Embryonic facial prominence (tissue), 1 donor: ENCODE results near the gene TTC28.

Source experiments
- DNase-seq: peaks from one replicate; pipeline ENCODE4 v3.0.0-alpha.2; 2016; ENCODE audit errors: extremely low spot score

TTC28 gene

GRCh38 chr22:28360939-28361338, 318.7 kb downstream of the TTC28 start:
- DNase-seq: no peak

GRCh38 chr22:28358312-28358711, 321.3 kb downstream of the TTC28 start:
- no peak for DNase-seq

DNA sequence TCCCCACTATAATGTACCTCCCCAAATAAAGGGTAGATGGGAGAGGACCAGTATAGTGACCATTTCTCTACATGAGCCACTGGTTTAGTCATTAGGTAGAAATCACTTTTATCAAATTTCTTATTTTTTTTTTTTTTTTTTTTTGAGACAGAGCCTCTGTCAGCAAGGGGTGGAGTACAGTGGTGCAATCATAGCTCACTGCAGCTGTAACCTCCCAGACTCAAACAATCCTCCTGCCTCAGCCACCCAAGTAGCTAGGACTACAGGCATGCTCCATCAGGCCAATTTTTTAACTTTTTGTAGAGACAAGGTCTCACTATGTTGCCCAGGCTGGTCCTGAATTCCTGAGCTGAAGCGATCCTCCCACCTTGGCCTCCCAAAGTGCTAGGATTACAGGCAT, 322.4 kb downstream of the TTC28 start:
- DNase-seq: no peak

GRCh38 chr22:28351476-28351875, 328.2 kb downstream of the TTC28 start:
- no peak for DNase-seq

GRCh38 chr22:28348613-28349609, 330.7 kb downstream of the TTC28 start:
- no peak for DNase-seq

- no peak for DNase-seq
Observed at GRCh38 chr22:28346308-28346707, 333.3 kb downstream of the TTC28 start.

DNA sequence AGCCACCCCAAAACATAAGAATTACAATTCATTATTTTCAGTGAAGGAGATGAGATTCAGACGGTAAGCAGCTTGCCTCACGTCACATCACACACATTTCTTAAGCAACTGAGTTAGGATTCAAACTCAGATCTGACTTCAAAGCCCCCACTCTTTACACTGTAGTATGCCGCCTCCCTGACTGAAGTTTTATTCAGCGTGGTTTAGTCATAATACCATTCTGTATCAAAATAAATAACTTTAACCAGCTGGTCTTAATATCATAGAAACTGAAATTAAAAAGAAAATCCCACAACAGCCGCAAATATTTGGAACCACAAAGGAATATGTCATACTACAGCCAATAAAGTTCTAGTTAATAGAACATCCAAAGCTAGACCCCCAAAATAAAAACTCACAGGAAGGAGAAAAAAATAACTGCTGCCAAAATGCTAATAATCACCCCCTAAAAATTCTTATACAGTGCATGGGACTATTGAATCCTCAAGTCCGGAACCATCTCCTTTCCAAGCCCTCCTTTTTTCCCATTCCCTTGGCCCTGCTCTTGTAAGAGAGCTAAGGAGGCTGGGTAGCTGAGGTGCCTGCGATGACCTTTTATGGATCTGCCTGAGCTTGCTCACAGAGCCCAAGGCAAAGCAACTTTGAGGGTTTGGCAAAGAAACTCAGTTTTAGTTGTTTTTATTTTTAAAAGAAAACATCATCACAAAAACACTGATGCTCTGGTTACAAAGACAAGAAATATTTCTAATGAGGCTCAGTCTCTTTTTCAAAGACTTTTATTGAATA, 334.5 kb downstream of the TTC28 start:
- no peak for DNase-seq

DNA sequence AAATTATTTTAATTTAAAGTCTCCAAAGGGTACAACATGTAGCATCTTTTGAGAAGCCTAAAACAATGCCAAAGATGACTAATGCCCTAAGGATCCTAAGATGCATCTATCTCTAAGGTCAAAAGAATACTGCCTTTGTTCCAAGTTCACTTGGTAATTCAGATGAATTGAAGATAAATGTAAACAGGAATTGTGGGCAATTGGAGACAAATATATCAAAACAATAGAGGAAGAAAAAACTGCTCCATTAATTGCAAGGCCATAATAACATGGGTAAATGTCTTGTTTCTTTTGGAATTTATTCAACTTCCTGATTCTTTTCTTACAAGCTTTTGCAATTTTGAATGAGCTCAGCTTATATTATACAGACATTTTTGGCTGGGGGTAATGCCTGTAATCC, 338.6 kb downstream of the TTC28 start:
- DNase-seq: no peak

GRCh38 chr22:28333088-28333487, 346.6 kb downstream of the TTC28 start:
- DNase-seq: no peak

- DNase-seq: no peak
Observed at GRCh38 chr22:28332410-28332809, 347.2 kb downstream of the TTC28 start.

DNA sequence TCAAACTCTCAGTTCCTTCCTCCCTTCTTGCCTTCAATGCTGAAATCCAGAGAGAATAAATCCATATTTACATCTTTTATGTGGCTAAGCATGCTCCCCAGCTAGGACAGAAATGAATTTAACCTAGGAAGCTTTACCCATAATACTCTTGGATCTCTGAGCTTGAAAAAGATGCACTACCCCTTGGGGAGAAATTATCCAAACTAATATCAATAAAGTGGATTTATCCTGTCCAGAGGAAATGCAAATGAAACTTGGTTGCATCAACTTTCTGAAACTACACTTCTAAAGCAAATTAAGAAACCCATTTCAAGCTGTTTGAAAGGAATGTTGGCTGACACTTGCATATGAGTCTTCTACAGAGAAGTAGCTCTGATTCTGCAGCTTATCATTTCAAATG, 347.9 kb downstream of the TTC28 start:
- DNase-seq: no peak

- no peak for DNase-seq
Observed at GRCh38 chr22:28329186-28330073, 350.2 kb downstream of the TTC28 start.

DNA sequence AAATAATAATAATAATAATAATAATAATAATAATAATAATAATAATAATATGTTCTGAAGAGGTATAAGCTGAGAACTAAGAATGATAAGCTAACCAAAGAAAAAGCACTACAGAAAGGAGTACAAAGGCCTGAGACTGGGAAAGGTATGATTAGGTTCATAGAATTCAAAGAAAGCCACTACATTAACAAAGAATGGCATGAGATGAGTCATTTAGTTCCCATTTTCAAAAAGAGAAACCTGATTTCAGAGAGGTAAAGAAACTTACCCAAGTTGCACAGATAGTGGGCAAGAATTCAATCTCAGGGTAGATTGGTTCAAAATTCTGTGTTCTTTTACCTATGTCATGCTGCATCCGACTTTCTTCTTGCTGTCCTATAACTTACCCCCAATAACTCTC, 350.9 kb downstream of the TTC28 start:
- no peak for DNase-seq

- DNase-seq: no peak
Observed at GRCh38 chr22:28316014-28316413, 363.6 kb downstream of the TTC28 start.

- DNase-seq: no peak
Observed at GRCh38 chr22:28314959-28315358, 364.7 kb downstream of the TTC28 start.

GRCh38 chr22:28310299-28310698, 369.3 kb downstream of the TTC28 start:
- no peak for DNase-seq

DNA sequence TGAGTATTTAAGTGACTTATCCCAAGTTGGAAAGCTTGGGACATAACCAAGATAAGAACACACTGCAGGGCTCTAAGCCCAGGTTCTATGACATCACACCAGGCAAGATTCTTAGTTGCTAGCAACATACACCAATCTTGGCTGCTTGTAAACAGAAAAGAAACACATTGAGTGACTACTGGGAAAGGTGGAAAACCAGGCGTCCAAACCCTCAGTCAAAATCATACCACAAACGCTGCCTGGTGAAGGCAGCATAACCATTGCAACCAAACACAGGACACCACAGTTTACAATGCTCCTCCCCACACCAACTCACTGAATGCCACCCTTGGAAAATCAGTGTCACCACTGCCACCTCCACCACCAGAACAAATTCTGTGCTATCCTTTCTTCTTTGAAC, 379.9 kb downstream of the TTC28 start:
- DNase-seq: no peak

GRCh38 chr22:28299309-28299708, 380.3 kb downstream of the TTC28 start:
- DNase-seq: no peak

GRCh38 chr22:28297504-28297903, 382.1 kb downstream of the TTC28 start:
- DNase-seq: no peak

GRCh38 chr22:28296452-28296851, 383.2 kb downstream of the TTC28 start:
- DNase-seq: no peak

DNA sequence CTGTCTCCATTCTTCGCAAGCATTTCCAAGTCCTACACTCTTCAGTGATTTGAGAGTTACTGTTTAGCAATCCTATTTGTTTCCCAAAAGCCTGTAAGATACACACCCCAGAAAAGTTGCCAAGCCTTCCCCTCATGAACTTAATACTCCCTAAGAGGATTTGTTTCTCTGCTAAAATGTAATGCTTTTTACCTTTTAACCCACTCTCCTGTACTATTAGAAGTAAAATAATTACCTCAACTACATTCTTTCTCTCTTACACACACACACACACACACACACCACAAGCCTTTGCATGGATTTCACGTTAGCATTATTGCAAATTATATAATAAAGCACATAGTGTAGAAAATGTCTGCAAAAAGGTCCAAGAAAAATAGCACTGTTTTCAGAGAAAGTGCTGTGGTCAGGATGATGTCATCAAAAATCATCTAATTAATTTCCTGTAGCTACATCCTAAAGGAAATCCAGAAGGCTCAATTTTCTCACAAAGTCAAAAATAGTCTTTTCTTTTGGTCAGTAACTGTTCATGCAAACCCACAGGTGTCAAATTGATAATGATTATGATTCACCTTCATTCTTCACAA, 396.5 kb downstream of the TTC28 start:
- DNase-seq: no peak
